ENCODE data around the gene REC114.
"Not testable (repeated sequence)": the region's sequence is repeated elsewhere in the genome, so short reads cannot be mapped to it uniquely, and the experiment has no call there.

Gene REC114

GRCh38 chr15:73527598-73527997 is 84.6 kb downstream of the REC114 start:
- no peak overlapping the region for H3K4me3 ChIP-seq (ENCODE audit: low read length)
- TF ChIP-seq CTCF (conservative IDR thresholded peaks at IDR 0.05; ENCODE audit: low read length) = no peak
- no peak for DNase-seq (ENCODE audit: low read depth)

- DNase-seq (ENCODE audit: low read depth) = no peak
- H3K4me3 ChIP-seq (ENCODE audit: low read length) = no peak overlapping the region
- no peak for TF ChIP-seq CTCF (conservative IDR thresholded peaks at IDR 0.05; ENCODE audit: low read length)
Measured at GRCh38 chr15:73530649-73531048, 87.7 kb downstream of the REC114 start.

- H3K4me3 ChIP-seq (ENCODE audit: low read length) = no peak overlapping the region
- no peak for DNase-seq (ENCODE audit: low read depth)
- TF ChIP-seq CTCF (conservative IDR thresholded peaks at IDR 0.05; ENCODE audit: low read length) = no peak
Measured at GRCh38 chr15:73538123-73538522, 95.2 kb downstream of the REC114 start.

- DNase-seq (ENCODE audit: low read depth) = no peak
- no peak for TF ChIP-seq CTCF (conservative IDR thresholded peaks at IDR 0.05; ENCODE audit: low read length)
- no peak overlapping the region for H3K4me3 ChIP-seq (ENCODE audit: low read length)
Measured at GRCh38 chr15:73538563-73539211, 95.7 kb downstream of the REC114 start.

- no peak for TF ChIP-seq CTCF (conservative IDR thresholded peaks at IDR 0.05; ENCODE audit: low read length)
- no peak for DNase-seq (ENCODE audit: low read depth)
- no peak overlapping the region for H3K4me3 ChIP-seq (ENCODE audit: low read length)
Measured at GRCh38 chr15:73539212-73540128, 96.5 kb downstream of the REC114 start.

- no peak for TF ChIP-seq CTCF (conservative IDR thresholded peaks at IDR 0.05; ENCODE audit: low read length)
- H3K4me3 ChIP-seq (ENCODE audit: low read length) = no peak overlapping the region
- no peak for DNase-seq (ENCODE audit: low read depth)
Measured at GRCh38 chr15:73540161-73540560, 97.2 kb downstream of the REC114 start.

- DNase-seq (ENCODE audit: low read depth) = no peak
- H3K4me3 ChIP-seq (ENCODE audit: low read length) = no peak overlapping the region
- no peak for TF ChIP-seq CTCF (conservative IDR thresholded peaks at IDR 0.05; ENCODE audit: low read length)
Measured at GRCh38 chr15:73541479-73541878, 98.5 kb downstream of the REC114 start.

- not testable (repeated sequence) for H3K4me3 ChIP-seq (ENCODE audit: low read length); DNase-seq (ENCODE audit: low read depth)
Measured at GRCh38 chr15:73548925-73549324, 106.0 kb downstream of the REC114 start.

Measured in AG10803 (cell line).